ENCODE data around the gene DCTN4.
A peak's percentile ranks its signal among the peaks of the same experiment; 100 is the strongest.

Gene DCTN4

DNA sequence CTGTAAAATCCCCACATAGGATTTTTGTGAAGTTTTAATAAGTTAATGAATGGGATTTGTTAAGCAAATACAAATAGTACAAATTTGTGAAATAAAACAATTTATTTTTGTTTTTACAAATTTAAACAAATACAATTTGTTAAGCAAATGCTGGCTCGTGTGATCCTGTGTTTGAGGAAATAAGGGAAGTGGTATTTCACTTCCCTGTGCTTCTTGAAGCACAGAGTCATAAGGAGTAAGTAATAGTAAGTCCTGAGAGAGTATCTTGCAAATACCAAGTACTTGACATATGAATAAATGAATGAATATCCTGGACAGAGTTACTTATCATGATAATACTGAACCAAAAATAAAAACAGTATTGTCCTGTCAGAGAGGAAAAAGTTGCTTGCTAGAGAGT is 28.8 kb upstream of the DCTN4 start:
- Histone ChIP-seq H2AFZ (ENCODE audit: low read length, unreplicated experiment) (no peak overlapping the region), H3K36me3 (ENCODE audit: insufficient read depth, low read length) (peaks cover 12% of the 10 kb centered on the region), H3K4me3 (ENCODE audit: low read depth, low read length) (peak overlapping the region; percentile 44; the same call in 1 of the 2 replicates), H3K27me3 (ENCODE audit: insufficient read depth, low read length) (no peaks in the 10 kb centered on the region), H3K27ac (ENCODE audit: low read depth, low read length) (peak overlapping the region; percentile 93), H3K79me2 (ENCODE audit: control insufficient read depth, insufficient read depth, low read length, unreplicated experiment) (peaks cover 96% of the 10 kb centered on the region), H3K4me1 (ENCODE audit: control insufficient read depth, insufficient read depth, low read length, unreplicated experiment) (peaks cover 73% of the 10 kb centered on the region)

DNA sequence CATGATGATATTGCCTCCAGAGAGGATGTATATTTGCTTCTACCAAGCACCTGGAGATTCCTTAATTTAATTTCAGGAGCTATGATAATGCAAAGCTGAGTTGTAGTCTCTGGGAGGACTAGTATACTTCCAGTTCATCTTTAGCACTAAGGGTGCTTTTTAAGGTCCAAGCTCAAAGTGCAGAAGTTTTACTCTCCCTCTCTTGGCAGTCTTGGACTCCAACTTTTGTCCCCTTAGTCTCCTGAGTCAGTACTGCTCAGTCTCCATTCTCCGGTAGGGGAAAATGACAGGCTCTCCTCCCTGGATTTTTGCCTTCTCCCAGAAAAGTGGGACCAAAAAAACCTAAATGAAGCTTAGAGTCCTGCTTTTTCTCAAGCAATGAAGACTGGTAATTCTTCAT is 28.1 kb upstream of the DCTN4 start:
- Histone ChIP-seq H3K27me3 (ENCODE audit: insufficient read depth, low read length) (no peaks in the 10 kb centered on the region), H3K36me3 (ENCODE audit: insufficient read depth, low read length) (peaks cover 11% of the 10 kb centered on the region), H3K27ac (ENCODE audit: low read depth, low read length) (peak overlapping the region; percentile 93), H3K4me3 (ENCODE audit: low read depth, low read length) (peak overlapping the region; percentile 44), H2AFZ (ENCODE audit: low read length, unreplicated experiment) (no peak overlapping the region), H3K4me1 (ENCODE audit: control insufficient read depth, insufficient read depth, low read length, unreplicated experiment) (peaks cover 72% of the 10 kb centered on the region), H3K79me2 (ENCODE audit: control insufficient read depth, insufficient read depth, low read length, unreplicated experiment) (peaks cover 93% of the 10 kb centered on the region)

DNA sequence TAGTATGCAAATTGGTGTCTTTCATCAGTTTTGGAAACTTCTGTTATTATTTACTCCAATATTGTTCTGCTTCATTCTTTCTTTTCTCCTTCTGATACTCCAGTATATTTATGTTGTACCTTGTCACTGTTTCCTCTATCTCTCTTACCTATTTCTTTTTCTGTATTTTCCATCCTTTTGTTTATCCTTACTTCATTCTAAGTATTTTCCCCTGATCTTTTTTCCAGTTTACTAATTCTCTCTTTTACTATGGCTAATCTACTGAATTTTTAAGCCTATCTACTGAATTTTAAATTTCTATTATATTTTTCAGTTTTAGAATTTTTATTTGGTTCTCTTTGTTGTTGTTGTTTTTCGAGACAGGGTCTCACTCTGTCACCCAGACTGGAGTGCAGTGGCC is 27.1 kb upstream of the DCTN4 start:
- no peaks in the 10 kb centered on the region for H3K27me3 ChIP-seq (ENCODE audit: insufficient read depth, low read length)
- no peak overlapping the region for H2AFZ ChIP-seq (ENCODE audit: low read length, unreplicated experiment)
- peaks cover 68% of the 10 kb centered on the region for H3K4me1 ChIP-seq (ENCODE audit: control insufficient read depth, insufficient read depth, low read length, unreplicated experiment)
- H3K4me3 ChIP-seq (ENCODE audit: low read depth, low read length): no peak overlapping the region
- H3K27ac ChIP-seq (ENCODE audit: low read depth, low read length): no peak overlapping the region
- peaks cover 11% of the 10 kb centered on the region for H3K36me3 ChIP-seq (ENCODE audit: insufficient read depth, low read length)
- peaks cover 85% of the 10 kb centered on the region for H3K79me2 ChIP-seq (ENCODE audit: control insufficient read depth, insufficient read depth, low read length, unreplicated experiment)

GRCh38 chr5:150783422-150783928 is 24.7 kb upstream of the DCTN4 start:
- Histone ChIP-seq H2AFZ (ENCODE audit: low read length, unreplicated experiment) (no peak overlapping the region), H3K4me3 (ENCODE audit: low read depth, low read length) (peak overlapping the region; percentile 90), H3K79me2 (ENCODE audit: control insufficient read depth, insufficient read depth, low read length, unreplicated experiment) (peaks cover 83% of the 10 kb centered on the region), H3K36me3 (ENCODE audit: insufficient read depth, low read length) (peaks cover 11% of the 10 kb centered on the region), H3K4me1 (ENCODE audit: control insufficient read depth, insufficient read depth, low read length, unreplicated experiment) (peaks cover 51% of the 10 kb centered on the region), H3K27ac (ENCODE audit: low read depth, low read length) (peak overlapping the region; percentile 95), H3K27me3 (ENCODE audit: insufficient read depth, low read length) (no peaks in the 10 kb centered on the region)

DNA sequence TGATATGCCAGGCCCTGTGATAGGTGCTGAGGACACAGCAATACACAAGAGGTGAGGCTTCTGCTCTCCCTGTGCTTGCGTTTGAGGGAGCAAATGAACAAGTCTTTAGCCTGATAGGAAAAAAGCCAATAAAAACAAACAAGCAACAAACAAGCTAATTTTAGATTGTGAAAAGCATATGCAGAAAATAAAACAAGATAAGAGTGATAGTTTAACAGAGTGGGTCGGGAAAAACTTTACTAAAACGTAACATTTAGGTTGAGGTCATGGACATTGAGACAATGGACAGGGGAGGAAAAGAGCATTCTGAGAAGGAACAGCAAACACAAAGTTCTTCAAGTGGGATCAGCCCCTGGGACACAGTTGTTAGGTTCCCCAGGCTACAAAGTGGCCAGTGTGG is 24.0 kb upstream of the DCTN4 start:
- peak overlapping the region; percentile 95 for H3K27ac ChIP-seq (ENCODE audit: low read depth, low read length)
- peaks cover 84% of the 10 kb centered on the region for H3K79me2 ChIP-seq (ENCODE audit: control insufficient read depth, insufficient read depth, low read length, unreplicated experiment)
- no peak overlapping the region for H2AFZ ChIP-seq (ENCODE audit: low read length, unreplicated experiment)
- peak overlapping the region; percentile 90 for H3K4me3 ChIP-seq (ENCODE audit: low read depth, low read length)
- H3K4me1 ChIP-seq (ENCODE audit: control insufficient read depth, insufficient read depth, low read length, unreplicated experiment): peaks cover 52% of the 10 kb centered on the region
- peaks cover 11% of the 10 kb centered on the region for H3K36me3 ChIP-seq (ENCODE audit: insufficient read depth, low read length)
- H3K27me3 ChIP-seq (ENCODE audit: insufficient read depth, low read length): no peaks in the 10 kb centered on the region

DNA sequence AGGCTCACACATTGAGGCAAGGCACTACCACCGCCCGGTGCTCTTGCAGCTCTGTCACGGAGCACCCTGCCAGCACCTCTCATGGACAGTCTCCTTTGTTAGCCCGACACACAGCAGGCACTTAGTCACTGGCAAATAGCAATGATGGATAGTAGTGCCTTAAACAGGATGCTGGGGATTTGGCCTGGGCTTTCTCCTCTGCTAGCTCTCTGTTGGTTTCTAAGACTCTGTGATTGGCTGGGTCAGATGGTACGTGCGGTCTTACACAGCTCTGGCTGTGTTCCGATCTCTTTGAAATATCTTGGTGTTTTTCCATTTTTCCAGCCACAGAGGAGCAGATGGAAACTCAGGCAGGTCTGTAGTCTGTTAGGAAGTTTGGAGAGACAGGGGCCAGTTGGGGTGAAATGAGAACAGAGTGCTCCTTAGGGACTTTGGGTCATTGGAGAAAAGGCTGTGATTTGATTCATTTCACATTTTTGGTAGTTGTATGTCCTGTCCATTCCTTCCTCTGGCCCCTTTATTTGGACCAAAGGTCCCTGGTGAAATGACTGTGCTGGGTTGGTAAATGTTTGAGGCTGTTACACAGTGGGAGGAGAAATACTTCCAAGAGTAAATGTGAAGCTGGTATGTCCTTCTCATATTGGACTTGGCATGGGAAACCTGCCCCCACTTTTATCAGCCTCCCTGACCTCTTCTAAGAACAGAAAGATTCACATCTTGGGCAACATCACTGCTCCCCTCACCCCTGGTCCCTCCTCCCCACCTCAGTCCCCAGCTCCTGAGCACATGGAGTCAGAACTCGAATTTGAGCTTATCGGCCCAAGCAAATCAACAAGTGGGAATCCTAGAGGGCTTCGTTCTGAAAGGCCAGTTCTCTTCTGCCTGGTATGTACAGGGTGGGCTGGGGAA is 23.1 kb upstream of the DCTN4 start:
- peaks cover 83% of the 10 kb centered on the region for H3K79me2 ChIP-seq (ENCODE audit: control insufficient read depth, insufficient read depth, low read length, unreplicated experiment)
- peak overlapping the region; percentile 90 for H3K4me3 ChIP-seq (ENCODE audit: low read depth, low read length)
- no peak overlapping the region for H2AFZ ChIP-seq (ENCODE audit: low read length, unreplicated experiment)
- H3K27ac ChIP-seq (ENCODE audit: low read depth, low read length): peak overlapping the region; percentile 95
- H3K36me3 ChIP-seq (ENCODE audit: insufficient read depth, low read length): peaks cover 11% of the 10 kb centered on the region
- no peaks in the 10 kb centered on the region for H3K27me3 ChIP-seq (ENCODE audit: insufficient read depth, low read length)
- H3K4me1 ChIP-seq (ENCODE audit: control insufficient read depth, insufficient read depth, low read length, unreplicated experiment): peaks cover 52% of the 10 kb centered on the region

GRCh38 chr5:150780816-150781221 is 22.0 kb upstream of the DCTN4 start:
- Histone ChIP-seq H3K4me1 (ENCODE audit: control insufficient read depth, insufficient read depth, low read length, unreplicated experiment) (peaks cover 45% of the 10 kb centered on the region), H3K27me3 (ENCODE audit: insufficient read depth, low read length) (no peaks in the 10 kb centered on the region), H3K36me3 (ENCODE audit: insufficient read depth, low read length) (peaks cover 6% of the 10 kb centered on the region), H3K79me2 (ENCODE audit: control insufficient read depth, insufficient read depth, low read length, unreplicated experiment) (peaks cover 72% of the 10 kb centered on the region), H3K4me3 (ENCODE audit: low read depth, low read length) (peak overlapping the region; percentile 90), H3K27ac (ENCODE audit: low read depth, low read length) (peak overlapping the region; percentile 95), H2AFZ (ENCODE audit: low read length, unreplicated experiment) (no peak overlapping the region)

DNA sequence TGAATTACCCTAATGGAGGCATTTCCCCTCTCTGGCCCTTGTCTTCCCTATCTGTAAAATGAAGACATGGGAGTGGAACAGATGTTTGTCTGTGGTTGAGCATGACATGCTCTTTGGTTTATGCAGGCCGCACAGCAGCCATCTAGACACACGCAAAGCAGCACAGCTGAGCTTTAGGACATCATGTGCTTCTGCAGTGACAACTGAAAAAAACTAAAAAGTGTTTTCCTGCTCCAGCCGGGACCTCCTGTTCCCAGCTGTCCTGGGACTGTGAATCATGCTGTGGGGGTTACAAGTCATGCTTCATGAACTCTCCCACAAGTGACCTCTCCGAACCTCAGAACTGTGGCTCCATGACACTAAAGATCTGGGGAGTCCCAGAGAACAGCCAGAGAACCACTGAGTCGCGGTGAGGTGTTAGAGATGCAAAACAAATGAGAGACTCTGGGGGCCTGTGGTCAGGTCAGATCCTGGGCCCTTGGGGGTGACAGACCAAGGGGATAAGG is 21.4 kb upstream of the DCTN4 start:
- Histone ChIP-seq H2AFZ (ENCODE audit: low read length, unreplicated experiment) (no peak overlapping the region), H3K79me2 (ENCODE audit: control insufficient read depth, insufficient read depth, low read length, unreplicated experiment) (peaks cover 66% of the 10 kb centered on the region), H3K27ac (ENCODE audit: low read depth, low read length) (peak overlapping the region; percentile 95), H3K36me3 (ENCODE audit: insufficient read depth, low read length) (peaks cover 2% of the 10 kb centered on the region; the same call in 1 of the 2 replicates), H3K4me1 (ENCODE audit: control insufficient read depth, insufficient read depth, low read length, unreplicated experiment) (peaks cover 50% of the 10 kb centered on the region), H3K4me3 (ENCODE audit: low read depth, low read length) (peak overlapping the region; percentile 90), H3K27me3 (ENCODE audit: insufficient read depth, low read length) (no peaks in the 10 kb centered on the region)

DNA sequence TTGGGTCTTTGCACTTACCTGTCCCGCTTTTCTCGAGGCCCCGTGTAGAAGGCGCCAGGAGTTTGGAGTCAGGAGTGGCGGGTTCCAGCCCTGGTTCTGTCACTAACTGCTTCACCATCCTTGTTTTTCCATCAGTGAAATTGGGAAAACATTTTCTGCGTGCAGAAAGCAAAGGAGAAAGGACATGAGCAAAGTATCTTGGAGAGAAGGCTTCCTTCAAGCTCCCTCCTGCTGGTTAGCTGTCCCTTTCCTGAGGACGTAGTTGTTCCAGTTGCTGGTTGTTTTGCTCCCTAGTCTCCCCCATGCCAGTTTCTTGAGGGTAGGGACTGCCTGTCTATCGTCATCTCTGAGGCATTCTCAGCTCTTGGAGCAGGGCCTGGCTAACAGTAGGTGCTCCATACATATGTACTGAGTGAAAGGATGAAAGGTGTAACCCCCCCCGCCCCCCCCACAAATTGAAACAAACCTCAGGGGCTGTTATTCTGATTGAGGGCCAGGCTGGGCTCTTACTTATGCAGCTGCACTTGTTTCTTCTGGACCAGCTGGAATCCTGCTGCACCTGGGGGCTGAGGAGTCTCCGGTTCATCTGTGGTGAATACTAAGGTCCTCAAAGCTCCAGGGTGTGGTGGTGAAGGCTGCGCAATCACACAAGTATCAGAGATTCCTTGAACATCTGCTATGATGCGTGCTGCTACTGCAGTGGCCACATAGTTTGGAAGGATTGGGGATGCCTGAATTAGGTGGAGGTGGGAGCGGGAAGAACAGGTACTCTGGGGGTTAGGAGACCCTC is 20.8 kb upstream of the DCTN4 start:
- Histone ChIP-seq H3K27me3 (ENCODE audit: insufficient read depth, low read length) (no peaks in the 10 kb centered on the region), H3K79me2 (ENCODE audit: control insufficient read depth, insufficient read depth, low read length, unreplicated experiment) (peaks cover 61% of the 10 kb centered on the region), H3K4me3 (ENCODE audit: low read depth, low read length) (peak overlapping the region; percentile 90), H3K4me1 (ENCODE audit: control insufficient read depth, insufficient read depth, low read length, unreplicated experiment) (peaks cover 52% of the 10 kb centered on the region), H3K27ac (ENCODE audit: low read depth, low read length) (peak overlapping the region; percentile 95), H3K36me3 (ENCODE audit: insufficient read depth, low read length) (no peaks in the 10 kb centered on the region), H2AFZ (ENCODE audit: low read length, unreplicated experiment) (no peak overlapping the region)

GRCh38 chr5:150778517-150779396 is 19.9 kb upstream of the DCTN4 start, which contains the start of gene SMIM3:
Gene SMIM3, plus strand, starts transcription at chr5:150778757. Its CDS starts 16,684 bp downstream, at chr5:150795441.
- Histone ChIP-seq H3K27me3 (ENCODE audit: insufficient read depth, low read length) (no peaks in the 10 kb centered on the region), H3K79me2 (ENCODE audit: control insufficient read depth, insufficient read depth, low read length, unreplicated experiment) (peaks cover 52% of the 10 kb centered on the region), H3K36me3 (ENCODE audit: insufficient read depth, low read length) (no peaks in the 10 kb centered on the region), H2AFZ (ENCODE audit: low read length, unreplicated experiment) (peak within 1 kb of the TSS; percentile 57), H3K4me3 (ENCODE audit: low read depth, low read length) (peak within 1 kb of the TSS; percentile 90), H3K27ac (ENCODE audit: low read depth, low read length) (peak within 1 kb of the TSS; percentile 95), H3K4me1 (ENCODE audit: control insufficient read depth, insufficient read depth, low read length, unreplicated experiment) (peaks cover 54% of the 10 kb centered on the region)

Data from ACC112 (cell line).